GM23248 (cell line): ENCODE data around the gene CREB3L2.

Experiments
- EZH2 ChIP-seq: fragments of 200-600 bp; sonication (generic); IDR thresholded peaks from 2 replicates; pipeline ENCODE4 v1.6.1; 2018; ENCODE audit warnings: antibody characterized with exemption, mild to moderate bottlenecking; ENCODE audit not compliant: insufficient read depth, poor library complexity, severe bottlenecking
- EZH2phosphoT487 ChIP-seq: fragments of 200-600 bp; sonication (generic); IDR thresholded peaks from 2 replicates; pipeline ENCODE4 v1.6.1; 2018; ENCODE audit warnings: antibody characterized with exemption, moderate library complexity, mild to moderate bottlenecking, low read depth; ENCODE audit not compliant: insufficient read depth

GRCh38 chr7:137989590-137989989 is 12.3 kb downstream of the CREB3L2 start:
- TF ChIP-seq EZH2, result no peak
- TF ChIP-seq EZH2phosphoT487, result no peak
